Right atrium auricular region (tissue), 2 donors: ENCODE results near the gene TTLL11. TPM values are rescaled to one million over a fixed set of nuclear protein-coding genes. Genes with fewer than 3 reads are reported as not detected.

ENCODE experiments used
- DNase-seq: peaks from one replicate; pipeline ENCODE4 v3.0.0-alpha.2; 2019; ENCODE audit warnings: low spot score
- H3K27ac ChIP-seq, 2 donors: fragments of 200-600 bp; sonication (generic); 1 replicate in 1 of 2; 2 replicates in 1 of 2; pipeline ENCODE4 v1.5.1; 2016 to 2019
- H3K27me3 ChIP-seq, 2 donors: fragments of 200-600 bp; sonication (generic); one replicate each; pipeline versions ENCODE4 v1.5.1 to v1.6.0; 2017 to 2019
- H3K36me3 ChIP-seq: fragments of 200-600 bp; sonication (generic); one replicate; pipeline ENCODE4 v1.5.1; 2016
- H3K4me1 ChIP-seq, 2 donors: fragments of 200-600 bp; sonication (generic); one replicate each; pipeline versions ENCODE4 v1.5.1 to v1.6.0; 2017 to 2019
- H3K4me3 ChIP-seq, 2 donors: fragments of 200-600 bp; sonication (generic); 1 replicate in 1 of 2; 2 replicates in 1 of 2; pipeline ENCODE4 v1.5.1; 2017 to 2019; ENCODE audit warnings: mild to moderate bottlenecking in 1 of 2, moderate library complexity in 1 of 2
- H3K9me3 ChIP-seq, 2 donors: fragments of 200-600 bp; sonication (generic); one replicate each; pipeline ENCODE4 v1.5.1; 2019
- CTCF ChIP-seq, 2 donors: fragments of 200-600 bp; sonication (generic); IDR thresholded peaks; one replicate each; pipeline ENCODE4 v1.5.1; 2019; ENCODE audit warnings: antibody characterized with exemption in 2 of 2
- total RNA-seq, 2 donors: library from RNA; depleted of rRNA; stranded (reverse); fragments of >200 nt; gene quantifications; one replicate each; pipeline ENCODE4 v1.1.0, GENCODE V29; 2016

The TTLL11 gene
- total RNA-seq, 2 donors from 2014 or later, result 5.9 to 7.8 TPM

DNA sequence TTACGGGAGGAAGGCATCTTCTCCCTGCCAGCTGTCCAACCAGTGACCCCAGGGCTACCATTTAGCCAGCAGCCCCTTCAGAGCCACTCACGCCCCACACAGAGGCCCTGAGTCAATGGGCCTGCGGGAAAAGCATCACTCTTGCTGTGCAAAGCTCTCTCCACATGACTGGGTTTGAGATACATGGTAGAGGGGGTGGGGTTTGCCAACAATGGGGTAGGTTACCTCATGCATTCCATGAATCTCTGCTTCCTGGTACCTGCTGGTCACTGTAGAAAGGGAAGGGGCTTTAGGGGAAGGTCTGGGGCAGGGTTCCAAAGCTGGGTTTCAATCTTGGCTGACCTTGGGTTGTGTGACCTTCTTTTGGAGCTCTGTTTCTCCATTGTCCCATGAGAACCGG, 22.9 kb upstream of the TTLL11 start:
- Histone ChIP-seq H3K27ac (no peak overlapping the region), H3K4me3 (no peak overlapping the region), H3K9me3 (no peaks in the 10 kb centered on the region), H3K36me3 (no peaks in the 10 kb centered on the region), H3K4me1 (no peaks in the 10 kb centered on the region), H3K27me3 (no peaks in the 10 kb centered on the region)
- no peak for DNase-seq
- TF ChIP-seq CTCF (IDR thresholded peaks at IDR 0.05), result no peak

- no peaks in the 10 kb centered on the region for H3K36me3 ChIP-seq
- H3K27ac ChIP-seq, result no peak overlapping the region
- TF ChIP-seq CTCF (IDR thresholded peaks at IDR 0.05), result no peak
- no peak overlapping the region for H3K4me3 ChIP-seq
- no peak for DNase-seq
- no peaks in the 10 kb centered on the region for H3K27me3 ChIP-seq
- no peaks in the 10 kb centered on the region for H3K9me3 ChIP-seq
- no peaks in the 10 kb centered on the region for H3K4me1 ChIP-seq
These were observed 22.3 kb upstream of the TTLL11 start for GRCh38 chr9:122115176-122116035.

DNA sequence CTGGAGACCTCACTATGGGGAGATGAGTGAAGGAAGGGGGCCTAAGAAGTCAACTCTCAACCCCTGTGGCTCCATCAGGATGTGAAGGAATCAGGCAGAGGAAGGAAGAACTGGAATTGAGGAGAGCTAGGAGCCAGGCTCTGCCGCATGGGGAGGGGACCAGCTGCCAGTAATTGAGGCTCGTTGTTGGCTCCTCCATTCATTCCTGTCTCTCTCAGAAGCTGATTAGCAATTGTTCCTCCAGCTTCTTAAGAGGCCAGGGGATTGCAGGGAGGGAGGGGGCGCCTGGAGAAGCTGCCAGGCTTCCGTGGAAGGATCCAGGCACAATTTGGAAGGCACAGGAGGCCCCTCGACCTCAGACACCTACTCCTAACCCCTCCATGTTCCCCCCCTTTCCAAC, 20.5 kb upstream of the TTLL11 start:
- H3K27ac ChIP-seq, result no peak overlapping the region
- H3K4me1 ChIP-seq, result no peaks in the 10 kb centered on the region
- TF ChIP-seq CTCF (IDR thresholded peaks at IDR 0.05), result no peak
- DNase-seq, result no peak
- H3K4me3 ChIP-seq, result no peak overlapping the region
- no peaks in the 10 kb centered on the region for H3K36me3 ChIP-seq
- no peaks in the 10 kb centered on the region for H3K27me3 ChIP-seq
- no peaks in the 10 kb centered on the region for H3K9me3 ChIP-seq

- no peak for TF ChIP-seq CTCF (IDR thresholded peaks at IDR 0.05)
- no peak for DNase-seq
- Histone ChIP-seq H3K9me3 (no peaks in the 10 kb centered on the region), H3K27ac (no peak overlapping the region), H3K36me3 (no peaks in the 10 kb centered on the region), H3K4me3 (no peak overlapping the region), H3K4me1 (peaks cover 0 to 9% of the 10 kb centered on the region in 2 donors), H3K27me3 (no peaks in the 10 kb centered on the region)
These were observed 19.1 kb upstream of the TTLL11 start for GRCh38 chr9:122112238-122112637.

- H3K27ac ChIP-seq, result no peak overlapping the region
- DNase-seq, result no peak
- H3K36me3 ChIP-seq, result no peaks in the 10 kb centered on the region
- H3K27me3 ChIP-seq, result no peaks in the 10 kb centered on the region
- peaks cover 0 to 16% of the 10 kb centered on the region in 2 donors for H3K4me1 ChIP-seq
- TF ChIP-seq CTCF (IDR thresholded peaks at IDR 0.05), result no peak
- no peaks in the 10 kb centered on the region for H3K9me3 ChIP-seq
- H3K4me3 ChIP-seq, result no peak overlapping the region
These were observed 18.4 kb upstream of the TTLL11 start for GRCh38 chr9:122111413-122112085.
